ENCODE measurements around the gene ST3GAL6. TPM values are rescaled to one million over a fixed set of nuclear protein-coding genes. Genes with fewer than 3 reads are reported as not detected.

Gene ST3GAL6, protein sequence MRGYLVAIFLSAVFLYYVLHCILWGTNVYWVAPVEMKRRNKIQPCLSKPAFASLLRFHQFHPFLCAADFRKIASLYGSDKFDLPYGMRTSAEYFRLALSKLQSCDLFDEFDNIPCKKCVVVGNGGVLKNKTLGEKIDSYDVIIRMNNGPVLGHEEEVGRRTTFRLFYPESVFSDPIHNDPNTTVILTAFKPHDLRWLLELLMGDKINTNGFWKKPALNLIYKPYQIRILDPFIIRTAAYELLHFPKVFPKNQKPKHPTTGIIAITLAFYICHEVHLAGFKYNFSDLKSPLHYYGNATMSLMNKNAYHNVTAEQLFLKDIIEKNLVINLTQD
- total RNA-seq (2022) (59.7 and 67.2 TPM in 2 replicates), Bru-seq, nascent RNA (percentile 98 among the genes with signal in this experiment), BruChase-seq, experiment 1, labeled RNA remaining after a 2-hour chase (percentile 99 among the genes with signal in this experiment), BruChase-seq, experiment 2, labeled RNA remaining after a 6-hour chase (percentile 96 among the genes with signal in this experiment)
- long read RNA-seq, transcript ST3GAL6-208 (11 exons, 2,837 nt): minor isoform, 6 of 63 reads
- long read RNA-seq, transcript ST3GAL6-214 (10 exons, 1,886 nt): major isoform, 16 of 63 reads
- long read RNA-seq, partial matches to known transcripts: 4 of 63 reads
- long read RNA-seq, other reads (novel, unspliced or antisense): 35 of 63 reads

DNA sequence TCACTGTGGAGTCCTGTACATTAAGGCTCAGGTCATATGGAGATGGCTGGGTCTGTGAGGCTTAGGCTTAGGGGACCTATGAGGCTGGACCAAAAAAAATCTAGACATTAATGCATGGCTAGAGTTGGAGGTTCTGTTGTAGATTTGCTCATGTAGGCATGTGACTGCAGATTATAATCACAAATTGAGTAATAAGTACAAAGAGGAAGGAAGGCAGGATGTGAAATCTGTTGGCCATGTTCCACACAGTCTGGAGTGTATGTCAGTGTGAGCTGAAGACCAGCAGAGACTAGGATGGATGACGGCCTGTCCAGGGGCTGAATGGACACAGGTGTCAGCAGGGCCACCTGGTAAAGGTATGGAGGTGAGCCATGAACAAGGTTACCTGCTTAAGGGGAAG, at the start of gene ST3GAL6:
Gene ST3GAL6 (plus strand): TSS at position 265 of the 400 bp plus-strand sequence. CDS start 5,101 bp downstream, outside the sequence.
- BruUV-seq (replicated peaks): no TSS peak
- ChIA-PET POLR2A (no interaction called here), CTCF (no interaction called here)
- no peak for DNase-seq
- H3K4me1 ChIP-seq: peaks cover 24% of the 10 kb centered on the region
- TF ChIP-seq, protein P1, sequence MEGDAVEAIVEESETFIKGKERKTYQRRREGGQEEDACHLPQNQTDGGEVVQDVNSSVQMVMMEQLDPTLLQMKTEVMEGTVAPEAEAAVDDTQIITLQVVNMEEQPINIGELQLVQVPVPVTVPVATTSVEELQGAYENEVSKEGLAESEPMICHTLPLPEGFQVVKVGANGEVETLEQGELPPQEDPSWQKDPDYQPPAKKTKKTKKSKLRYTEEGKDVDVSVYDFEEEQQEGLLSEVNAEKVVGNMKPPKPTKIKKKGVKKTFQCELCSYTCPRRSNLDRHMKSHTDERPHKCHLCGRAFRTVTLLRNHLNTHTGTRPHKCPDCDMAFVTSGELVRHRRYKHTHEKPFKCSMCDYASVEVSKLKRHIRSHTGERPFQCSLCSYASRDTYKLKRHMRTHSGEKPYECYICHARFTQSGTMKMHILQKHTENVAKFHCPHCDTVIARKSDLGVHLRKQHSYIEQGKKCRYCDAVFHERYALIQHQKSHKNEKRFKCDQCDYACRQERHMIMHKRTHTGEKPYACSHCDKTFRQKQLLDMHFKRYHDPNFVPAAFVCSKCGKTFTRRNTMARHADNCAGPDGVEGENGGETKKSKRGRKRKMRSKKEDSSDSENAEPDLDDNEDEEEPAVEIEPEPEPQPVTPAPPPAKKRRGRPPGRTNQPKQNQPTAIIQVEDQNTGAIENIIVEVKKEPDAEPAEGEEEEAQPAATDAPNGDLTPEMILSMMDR (IDR thresholded peaks at IDR 0.05; ENCODE audit: insufficient read depth in 1 of 2, low read depth in 1 of 2, low read length in 1 of 2, severe bottlenecking in 1 of 2, unreplicated experiment in 1 of 2): no peak
- Mint-ChIP-seq H3K27ac (ENCODE audit: unreplicated experiment) (no peak within 1 kb of the TSS), H3K4me1 (ENCODE audit: low read depth, unreplicated experiment) (peaks cover 31% of the 10 kb centered on the region), H3K9me3 (ENCODE audit: unreplicated experiment) (no peaks in the 10 kb centered on the region), H3K27me3 (ENCODE audit: insufficient read depth, unreplicated experiment) (no peaks in the 10 kb centered on the region), H3K36me3 (ENCODE audit: insufficient read depth, unreplicated experiment) (peaks cover 48% of the 10 kb centered on the region), H3K4me3 (ENCODE audit: unreplicated experiment) (no peak within 1 kb of the TSS)
- no peaks in the 10 kb centered on the region; the same call in 1 of the 2 replicates for H3K36me3 ChIP-seq (ENCODE audit: control insufficient read depth, insufficient read depth, low read length)
- no peaks in the 10 kb centered on the region for H3K9me3 ChIP-seq
- no peak within 1 kb of the TSS for H3K4me3 ChIP-seq (ENCODE audit: low read depth, low read length)
- intact Hi-C loops (cut with micrococcal nuclease; ENCODE audit: unreplicated experiment): no loop called here
- H3K27me3 ChIP-seq (replicated peaks; ENCODE audit: control insufficient read depth, insufficient read depth, low read length): no peaks in the 10 kb centered on the region

DNA sequence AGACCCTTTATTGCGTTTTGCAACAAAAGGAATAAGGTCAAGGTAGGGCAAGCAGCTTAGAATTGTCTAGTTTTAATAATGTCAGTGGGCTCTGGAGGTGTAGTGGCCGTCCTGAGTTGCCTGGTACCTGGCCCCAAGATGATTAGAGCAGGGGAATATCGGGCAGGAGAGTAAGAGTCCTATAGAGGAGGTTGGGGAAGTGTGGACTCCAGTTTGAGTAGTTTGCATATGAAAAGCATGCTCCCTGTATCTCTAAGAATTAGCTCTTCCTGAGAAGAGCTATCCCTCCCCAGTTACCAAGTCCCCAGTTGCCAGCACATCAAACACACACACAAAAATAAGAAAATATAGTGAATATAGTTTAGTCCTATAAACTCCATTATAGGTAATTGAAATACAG, 49.2 kb upstream of the ST3GAL6 start:
- no peaks in the 10 kb centered on the region for H3K27me3 ChIP-seq (replicated peaks; ENCODE audit: control insufficient read depth, insufficient read depth, low read length)
- no peaks in the 10 kb centered on the region for H3K9me3 ChIP-seq
- intact Hi-C loops (cut with micrococcal nuclease; ENCODE audit: unreplicated experiment): no loop called here
- no peak overlapping the region for H3K27ac Mint-ChIP-seq (ENCODE audit: unreplicated experiment)
- no peaks in the 10 kb centered on the region for H3K36me3 ChIP-seq (ENCODE audit: control insufficient read depth, insufficient read depth, low read length)
- ChIA-PET POLR2A (no interaction called here), CTCF (no interaction called here)
- DNase-seq: no peak
- H3K36me3 Mint-ChIP-seq (ENCODE audit: insufficient read depth, unreplicated experiment): no peaks in the 10 kb centered on the region
- peaks cover 13% of the 10 kb centered on the region for H3K4me1 Mint-ChIP-seq (ENCODE audit: low read depth, unreplicated experiment)
- BruUV-seq (replicated peaks): no TSS peak
- H3K4me3 ChIP-seq (ENCODE audit: low read depth, low read length): no peak overlapping the region
- no peak overlapping the region for H3K4me3 Mint-ChIP-seq (ENCODE audit: unreplicated experiment)
- H3K27me3 Mint-ChIP-seq (ENCODE audit: insufficient read depth, unreplicated experiment): no peaks in the 10 kb centered on the region
- H3K9me3 Mint-ChIP-seq (ENCODE audit: unreplicated experiment): no peaks in the 10 kb centered on the region
- TF ChIP-seq, protein P1 (IDR thresholded peaks at IDR 0.05; ENCODE audit: insufficient read depth in 1 of 2, low read depth in 1 of 2, low read length in 1 of 2, severe bottlenecking in 1 of 2, unreplicated experiment in 1 of 2): no peak
- H3K4me1 ChIP-seq: peaks cover 19% of the 10 kb centered on the region

DNA sequence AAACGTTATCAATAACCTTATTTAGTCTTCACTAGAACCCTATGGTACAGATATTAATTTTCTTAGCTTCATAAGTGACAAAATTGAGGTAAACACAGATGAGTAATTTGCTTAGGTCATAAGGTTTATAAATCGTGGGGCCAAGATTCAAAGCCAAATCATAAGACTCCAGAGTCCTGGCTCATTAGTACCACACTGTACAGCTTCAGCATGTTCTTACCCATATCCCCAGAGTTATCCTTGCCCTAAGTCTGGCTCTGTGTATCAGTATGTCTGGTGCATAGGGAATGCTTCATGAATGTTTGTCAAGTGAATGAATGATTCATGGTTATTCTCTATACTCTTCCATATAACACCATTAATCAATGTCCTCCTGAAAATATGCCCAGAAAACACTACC, 45.6 kb upstream of the ST3GAL6 start:
- TF ChIP-seq, protein P1 (IDR thresholded peaks at IDR 0.05; ENCODE audit: insufficient read depth in 1 of 2, low read depth in 1 of 2, low read length in 1 of 2, severe bottlenecking in 1 of 2, unreplicated experiment in 1 of 2): no peak
- no peaks in the 10 kb centered on the region for H3K9me3 Mint-ChIP-seq (ENCODE audit: unreplicated experiment)
- POLR2A ChIA-PET: no interaction called here
- H3K36me3 Mint-ChIP-seq (ENCODE audit: insufficient read depth, unreplicated experiment): no peaks in the 10 kb centered on the region
- H3K27ac Mint-ChIP-seq (ENCODE audit: unreplicated experiment): no peak overlapping the region
- Histone ChIP-seq H3K27me3 (replicated peaks; ENCODE audit: control insufficient read depth, insufficient read depth, low read length) (no peaks in the 10 kb centered on the region), H3K4me3 (ENCODE audit: low read depth, low read length) (no peak overlapping the region), H3K36me3 (ENCODE audit: control insufficient read depth, insufficient read depth, low read length) (no peaks in the 10 kb centered on the region), H3K4me1 (peaks cover 5% of the 10 kb centered on the region; the same call in 1 of the 2 replicates), H3K9me3 (no peaks in the 10 kb centered on the region)
- no TSS peak for BruUV-seq (replicated peaks)
- H3K4me3 Mint-ChIP-seq (ENCODE audit: unreplicated experiment): no peak overlapping the region
- CTCF ChIA-PET: no interaction called here
- no peak for DNase-seq
- no peaks in the 10 kb centered on the region for H3K4me1 Mint-ChIP-seq (ENCODE audit: low read depth, unreplicated experiment)
- intact Hi-C loops (cut with micrococcal nuclease; ENCODE audit: unreplicated experiment): no loop called here
- no peaks in the 10 kb centered on the region for H3K27me3 Mint-ChIP-seq (ENCODE audit: insufficient read depth, unreplicated experiment)

Measured in Caco-2 (cell line).